Gastroesophageal sphincter (tissue), 3 donors: Measurements from ENCODE around the gene PRDX1.

Experiments used
- EP300 ChIP-seq: sonication (generic); formaldehyde crosslinking; IDR thresholded peaks from one replicate; pipeline ENCODE4 v1.6.1; 2017; ENCODE audit warnings: antibody characterized with exemption, mild to moderate bottlenecking
- POLR2A ChIP-seq, 2 donors: fragments of 450-650 bp; IDR thresholded peaks; one replicate each; pipeline ENCODE4 v1.6.1; 2017; ENCODE audit warnings: antibody characterized with exemption in 2 of 2, mild to moderate bottlenecking in 2 of 2, moderate library complexity in 1 of 2
- TF ChIP-seq, protein P1 (sequence below), 4 experiments: fragments of 200-600 bp in 2 of 4; fragments of 450-650 bp in 2 of 4; sonication (generic) in 1 of 4; IDR thresholded peaks; one replicate each; pipeline ENCODE4 v1.5.1; 2017 to 2019; ENCODE audit warnings: antibody characterized with exemption in 4 of 4, mild to moderate bottlenecking in 2 of 4, moderate library complexity in 2 of 4

DNA sequence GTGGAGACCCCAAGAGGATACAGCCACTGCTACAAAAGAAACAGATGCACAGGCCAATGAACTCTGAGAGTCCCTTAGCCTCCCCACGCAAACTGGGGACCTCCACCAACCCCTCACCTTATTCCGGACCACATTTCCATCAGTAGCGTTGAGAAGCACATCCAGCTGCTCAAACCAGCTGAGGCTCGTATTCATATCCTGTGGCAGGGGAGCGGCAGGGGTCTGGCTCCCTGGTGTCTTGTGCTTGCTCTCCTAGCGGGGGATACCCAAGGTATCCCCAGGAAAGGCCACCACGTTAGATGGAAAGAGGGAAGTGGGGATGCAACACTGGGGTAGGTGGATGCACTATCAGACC, 22.3 kb downstream of the PRDX1 start:
- TF ChIP-seq, protein P1, sequence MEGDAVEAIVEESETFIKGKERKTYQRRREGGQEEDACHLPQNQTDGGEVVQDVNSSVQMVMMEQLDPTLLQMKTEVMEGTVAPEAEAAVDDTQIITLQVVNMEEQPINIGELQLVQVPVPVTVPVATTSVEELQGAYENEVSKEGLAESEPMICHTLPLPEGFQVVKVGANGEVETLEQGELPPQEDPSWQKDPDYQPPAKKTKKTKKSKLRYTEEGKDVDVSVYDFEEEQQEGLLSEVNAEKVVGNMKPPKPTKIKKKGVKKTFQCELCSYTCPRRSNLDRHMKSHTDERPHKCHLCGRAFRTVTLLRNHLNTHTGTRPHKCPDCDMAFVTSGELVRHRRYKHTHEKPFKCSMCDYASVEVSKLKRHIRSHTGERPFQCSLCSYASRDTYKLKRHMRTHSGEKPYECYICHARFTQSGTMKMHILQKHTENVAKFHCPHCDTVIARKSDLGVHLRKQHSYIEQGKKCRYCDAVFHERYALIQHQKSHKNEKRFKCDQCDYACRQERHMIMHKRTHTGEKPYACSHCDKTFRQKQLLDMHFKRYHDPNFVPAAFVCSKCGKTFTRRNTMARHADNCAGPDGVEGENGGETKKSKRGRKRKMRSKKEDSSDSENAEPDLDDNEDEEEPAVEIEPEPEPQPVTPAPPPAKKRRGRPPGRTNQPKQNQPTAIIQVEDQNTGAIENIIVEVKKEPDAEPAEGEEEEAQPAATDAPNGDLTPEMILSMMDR (IDR thresholded peaks at IDR 0.05), result peak in 1 of 4 experiments; percentile 2
- no peak for TF ChIP-seq POLR2A (IDR thresholded peaks at IDR 0.05)
- no peak for TF ChIP-seq EP300
